SU-DHL-6 (cell line): Measurements from ENCODE around the gene MRPL41.

ENCODE experiments used
- H2AFZ ChIP-seq: fragments of 200-600 bp; sonication (generic); 2 replicates; pipeline ENCODE4 v1.6.1; 2014; ENCODE audit warnings: low read depth, mild to moderate bottlenecking, moderate library complexity, mixed read lengths, antibody characterized with exemption, low read length; ENCODE audit not compliant: severe bottlenecking
- H3F3A ChIP-seq: fragments of 200-600 bp; shearing (Covaris generic); 2 replicates; pipeline ENCODE4 v1.6.0; 2016; ENCODE audit warnings: antibody characterized with exemption, mild to moderate bottlenecking; ENCODE audit not compliant: insufficient read depth
- H3K27ac ChIP-seq: fragments of 200-600 bp; sonication (generic); 2 replicates; pipeline ENCODE4 v1.5.1; 2016; ENCODE audit warnings: low read depth, mild to moderate bottlenecking, low read length, moderate library complexity, mixed read lengths
- H3K27me3 ChIP-seq: fragments of 200-600 bp; sonication (generic), shearing (Covaris generic); 2 replicates; pipeline ENCODE4 v1.6.0; 2014; ENCODE audit warnings: mild to moderate bottlenecking, low read length
- H3K36me3 ChIP-seq: fragments of 200-600 bp; sonication (generic); 2 replicates; pipeline ENCODE4 v1.6.1; 2014; ENCODE audit warnings: mild to moderate bottlenecking, low read length, mixed read lengths
- H3K4me2 ChIP-seq: fragments of 300-600, 200-600 bp; shearing (Covaris generic), sonication (generic); 2 replicates; pipeline ENCODE4 v1.6.0; 2014; ENCODE audit warnings: low read length, low read depth, mild to moderate bottlenecking; ENCODE audit not compliant: poor library complexity, severe bottlenecking
- H3K4me3 ChIP-seq: fragments of 200-600 bp; sonication (generic); 2 replicates; pipeline ENCODE4 v1.5.1; 2014; ENCODE audit warnings: antibody characterized with exemption, low read length, mild to moderate bottlenecking, mixed read lengths; ENCODE audit not compliant: insufficient read depth, poor library complexity, severe bottlenecking
- H3K79me2 ChIP-seq: fragments of 200-600 bp; sonication (generic); 2 replicates; pipeline ENCODE4 v1.6.1; 2014; ENCODE audit warnings: mild to moderate bottlenecking, low read length, moderate library complexity; ENCODE audit not compliant: insufficient read depth
- H3K9ac ChIP-seq: fragments of 200-600 bp; sonication (generic); 2 replicates; pipeline ENCODE4 v1.7.0; 2014; ENCODE audit warnings: mild to moderate bottlenecking, low read length
- H3K9me2 ChIP-seq: fragments of 200-600 bp; sonication (generic); replicated peaks from 2 replicates; pipeline ENCODE4 v1.6.1; 2014; ENCODE audit warnings: low read length; ENCODE audit not compliant: insufficient read depth
- H3K9me3 ChIP-seq: fragments of 200-600 bp; sonication (generic); 2 replicates; pipeline ENCODE4 v1.6.1; 2014; ENCODE audit warnings: low read length, mixed read lengths; ENCODE audit not compliant: insufficient read depth
- H4K20me1 ChIP-seq: fragments of 200-600 bp; sonication (generic); 2 replicates; pipeline ENCODE4 v1.6.1; 2014; ENCODE audit warnings: low read depth, mild to moderate bottlenecking, antibody characterized with exemption, low read length, moderate library complexity, mixed read lengths
- EZH2phosphoT487 ChIP-seq: fragments of 200-600 bp; sonication (generic), shearing (Covaris generic); conservative IDR thresholded peaks from 2 replicates; pipeline ENCODE4 v1.6.1; 2018; ENCODE audit warnings: mild to moderate bottlenecking, antibody characterized with exemption, low read length, moderate library complexity, mixed read lengths
- TF ChIP-seq, protein P1 (sequence below): fragments of 200-600 bp; sonication (generic); IDR thresholded peaks from one replicate; pipeline ENCODE4 v1.5.1; 2017; ENCODE audit warnings: antibody characterized with exemption, mild to moderate bottlenecking, low read length, moderate library complexity; ENCODE audit not compliant: insufficient read depth, poor library complexity, severe bottlenecking

MRPL41 gene

DNA sequence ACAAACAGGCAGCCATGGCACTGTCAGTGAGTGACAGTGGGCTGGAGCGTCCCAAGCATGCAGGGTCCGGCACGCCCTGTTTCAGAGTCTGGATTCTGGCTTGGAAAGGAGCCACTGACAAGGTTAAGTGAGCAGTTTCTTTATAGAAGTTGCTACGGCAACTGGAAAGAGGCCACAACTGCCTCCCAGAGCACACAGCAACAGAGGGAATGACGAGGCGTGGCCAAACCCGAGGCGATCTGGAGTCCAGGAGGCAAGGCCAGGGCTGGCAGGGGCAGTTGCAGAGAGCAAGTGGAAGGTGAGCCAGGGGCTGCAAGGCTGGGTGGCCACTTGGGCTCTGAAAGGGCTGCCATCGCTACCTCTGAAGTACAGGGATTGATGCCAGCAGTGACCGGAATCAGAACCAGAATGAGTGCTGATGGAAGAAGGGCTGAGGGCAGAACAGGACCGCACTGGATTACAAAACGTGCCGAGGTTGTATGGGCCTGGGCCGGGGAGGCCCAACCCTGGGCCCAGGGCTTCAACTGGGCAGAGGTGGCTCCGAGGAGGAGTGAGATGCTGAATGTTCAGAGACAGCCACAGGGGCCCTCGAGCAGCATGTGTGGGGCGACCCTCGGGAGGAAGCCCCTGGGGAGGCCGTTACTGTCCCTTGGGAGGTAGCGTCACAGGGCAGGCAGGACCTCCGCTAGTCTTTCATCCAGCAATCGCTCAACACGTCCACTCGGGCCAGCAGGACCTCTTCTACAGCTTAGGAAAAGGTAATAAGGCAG is 4.6 kb downstream of the MRPL41 start:
- H3K27ac ChIP-seq, result no peak overlapping the region

DNA sequence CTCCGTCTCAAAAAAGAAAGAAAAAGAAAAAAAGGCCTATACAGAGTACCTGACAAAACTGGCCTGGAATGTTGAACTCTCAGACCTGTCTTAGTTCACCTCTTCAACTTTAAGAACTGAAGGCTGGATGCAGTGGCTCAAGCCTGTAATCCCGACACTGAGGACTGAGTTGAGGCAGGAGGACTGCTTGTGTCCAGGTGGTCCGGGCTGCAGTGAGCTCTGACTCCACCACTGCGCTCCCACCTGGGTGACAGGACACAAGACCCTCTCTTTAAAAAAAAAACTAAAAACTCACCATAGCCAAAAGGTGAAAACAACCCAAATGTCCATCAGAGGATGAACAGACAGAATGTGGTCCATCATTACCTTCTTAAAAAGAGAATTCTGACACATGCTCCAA is 6.4 kb downstream of the MRPL41 start:
- TF ChIP-seq, protein P1, sequence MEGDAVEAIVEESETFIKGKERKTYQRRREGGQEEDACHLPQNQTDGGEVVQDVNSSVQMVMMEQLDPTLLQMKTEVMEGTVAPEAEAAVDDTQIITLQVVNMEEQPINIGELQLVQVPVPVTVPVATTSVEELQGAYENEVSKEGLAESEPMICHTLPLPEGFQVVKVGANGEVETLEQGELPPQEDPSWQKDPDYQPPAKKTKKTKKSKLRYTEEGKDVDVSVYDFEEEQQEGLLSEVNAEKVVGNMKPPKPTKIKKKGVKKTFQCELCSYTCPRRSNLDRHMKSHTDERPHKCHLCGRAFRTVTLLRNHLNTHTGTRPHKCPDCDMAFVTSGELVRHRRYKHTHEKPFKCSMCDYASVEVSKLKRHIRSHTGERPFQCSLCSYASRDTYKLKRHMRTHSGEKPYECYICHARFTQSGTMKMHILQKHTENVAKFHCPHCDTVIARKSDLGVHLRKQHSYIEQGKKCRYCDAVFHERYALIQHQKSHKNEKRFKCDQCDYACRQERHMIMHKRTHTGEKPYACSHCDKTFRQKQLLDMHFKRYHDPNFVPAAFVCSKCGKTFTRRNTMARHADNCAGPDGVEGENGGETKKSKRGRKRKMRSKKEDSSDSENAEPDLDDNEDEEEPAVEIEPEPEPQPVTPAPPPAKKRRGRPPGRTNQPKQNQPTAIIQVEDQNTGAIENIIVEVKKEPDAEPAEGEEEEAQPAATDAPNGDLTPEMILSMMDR, result no peak
- no peak for TF ChIP-seq EZH2phosphoT487
- no peaks in the 10 kb centered on the region for H3K27me3 ChIP-seq
- no peak overlapping the region for H3K4me2 ChIP-seq
- peaks cover 9% of the 10 kb centered on the region; the same call in 1 of the 2 replicates for H3F3A ChIP-seq
- no peaks in the 10 kb centered on the region for H3K9me3 ChIP-seq
- no peak overlapping the region for H3K27ac ChIP-seq
- H3K36me3 ChIP-seq, result no peaks in the 10 kb centered on the region
- no peak overlapping the region for H3K4me3 ChIP-seq
- H3K79me2 ChIP-seq, result no peaks in the 10 kb centered on the region
- H3K9ac ChIP-seq, result no peak overlapping the region
- H4K20me1 ChIP-seq, result no peaks in the 10 kb centered on the region
- H3K9me2 ChIP-seq, result no peaks in the 10 kb centered on the region
- no peak overlapping the region for H2AFZ ChIP-seq

More for the DNA sequence above, 4.6 kb downstream of the MRPL41 start:
- H3K36me3 ChIP-seq, result no peaks in the 10 kb centered on the region
- no peaks in the 10 kb centered on the region for H4K20me1 ChIP-seq
- TF ChIP-seq, protein P1, result no peak
- no peak for TF ChIP-seq EZH2phosphoT487
- H3K4me3 ChIP-seq, result no peak overlapping the region
- no peaks in the 10 kb centered on the region for H3K27me3 ChIP-seq
- no peak overlapping the region for H3K4me2 ChIP-seq
- no peak overlapping the region for H2AFZ ChIP-seq
- peaks cover 5% of the 10 kb centered on the region; the same call in 1 of the 2 replicates for H3K79me2 ChIP-seq
- H3K9ac ChIP-seq, result no peak overlapping the region
- peaks cover 9% of the 10 kb centered on the region; the same call in 1 of the 2 replicates for H3F3A ChIP-seq
- no peaks in the 10 kb centered on the region for H3K9me3 ChIP-seq
- H3K9me2 ChIP-seq, result no peaks in the 10 kb centered on the region

DNA sequence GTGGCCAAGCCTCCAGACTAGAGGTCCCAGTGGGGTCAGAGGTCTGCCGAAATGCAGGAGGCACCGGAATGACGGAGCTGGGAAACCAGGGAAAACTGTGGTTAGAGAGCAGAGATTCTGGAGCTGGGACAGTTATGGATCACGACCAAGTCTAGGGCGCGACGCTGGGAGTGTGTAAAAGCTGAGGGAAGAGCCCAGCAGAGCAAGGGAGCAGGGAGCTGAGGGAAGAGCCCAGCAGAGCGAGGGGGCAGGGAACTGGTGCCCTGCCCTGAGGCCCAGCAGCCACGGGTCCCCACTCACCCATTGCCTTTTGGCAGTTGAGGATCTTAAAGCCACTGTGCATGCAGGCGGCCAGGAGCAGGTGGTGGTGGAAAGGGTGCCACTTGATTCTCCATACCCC is 12.5 kb downstream of the MRPL41 start:
- Histone ChIP-seq H3K4me2 (no peak overlapping the region), H3K9ac (no peak overlapping the region)

More for the DNA sequence above, 12.5 kb downstream of the MRPL41 start:
- Histone ChIP-seq H3K4me3 (no peak overlapping the region), H4K20me1 (no peaks in the 10 kb centered on the region), H3K27me3 (no peaks in the 10 kb centered on the region), H3K79me2 (no peaks in the 10 kb centered on the region), H2AFZ (no peak overlapping the region), H3K9me2 (no peaks in the 10 kb centered on the region), H3F3A (no peaks in the 10 kb centered on the region), H3K36me3 (no peaks in the 10 kb centered on the region), H3K27ac (no peak overlapping the region), H3K9me3 (no peaks in the 10 kb centered on the region)
- TF ChIP-seq, protein P1, result no peak
- TF ChIP-seq EZH2phosphoT487, result no peak
